Ecto neural progenitor cell (in vitro differentiated cells): Measurements from ENCODE around the gene TUBA8.
"Not testable (repeated sequence)": the region's sequence is repeated elsewhere in the genome, so short reads cannot be mapped to it uniquely, and the experiment has no call there.

Experiments used
- DNase-seq: peaks from one replicate; pipeline ENCODE4 v3.0.0-alpha.2; 2018; ENCODE audit warnings: low spot score

TUBA8 gene

DNA sequence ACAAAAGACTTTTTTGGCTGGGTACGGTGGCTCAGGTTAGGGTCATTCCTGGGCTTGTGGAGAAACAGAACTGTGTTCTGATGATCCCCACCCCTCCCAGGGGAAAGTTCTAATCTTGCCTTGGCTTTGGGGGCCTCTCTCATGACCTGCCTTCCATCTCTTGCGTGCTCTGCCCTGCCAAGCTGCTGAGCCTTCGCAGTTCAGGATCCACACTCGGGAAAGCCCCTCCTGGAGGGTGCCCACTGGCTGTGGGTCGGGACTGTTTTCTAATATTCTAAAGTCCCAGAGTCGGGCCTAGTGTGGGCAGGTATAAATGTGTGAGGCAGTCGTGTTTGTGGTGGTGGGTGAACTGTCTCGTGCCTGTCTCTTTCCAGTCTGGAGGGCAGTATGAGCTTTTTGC is 62.2 kb downstream of the TUBA8 start:
- DNase-seq, result peak; percentile 34

DNA sequence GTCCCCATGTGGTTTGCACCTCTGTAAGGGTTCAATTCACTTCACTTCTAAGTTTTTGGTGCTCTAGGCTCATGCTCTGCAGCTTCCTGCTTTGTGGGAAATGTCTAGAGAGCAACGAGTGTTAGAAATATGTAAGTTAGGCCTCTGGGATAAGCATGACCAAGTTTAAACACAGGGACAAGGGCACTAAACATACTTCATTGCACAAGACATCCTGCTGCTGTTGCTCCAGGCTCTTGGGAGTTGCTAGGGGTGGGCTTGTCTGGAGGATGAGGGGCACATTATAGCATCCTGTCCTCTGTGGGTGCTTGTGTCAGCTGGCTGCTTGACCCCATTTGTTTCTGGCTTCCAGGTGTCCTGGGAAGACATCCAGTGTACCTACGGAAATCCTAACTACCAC is 62.8 kb downstream of the TUBA8 start:
- DNase-seq, result not testable (repeated sequence)
